HG03439 (cell line): ENCODE measurements around the gene RP9.

Source experiments
- ATAC-seq: cut with Tn5 transposase; IDR thresholded peaks from one replicate; pipeline ENCODE4 v1.9.1; 2021; ENCODE audit warnings: mild to moderate bottlenecking, moderate library complexity; ENCODE audit not compliant: unreplicated experiment

Gene RP9, protein sequence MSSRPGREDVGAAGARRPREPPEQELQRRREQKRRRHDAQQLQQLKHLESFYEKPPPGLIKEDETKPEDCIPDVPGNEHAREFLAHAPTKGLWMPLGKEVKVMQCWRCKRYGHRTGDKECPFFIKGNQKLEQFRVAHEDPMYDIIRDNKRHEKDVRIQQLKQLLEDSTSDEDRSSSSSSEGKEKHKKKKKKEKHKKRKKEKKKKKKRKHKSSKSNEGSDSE

DNA sequence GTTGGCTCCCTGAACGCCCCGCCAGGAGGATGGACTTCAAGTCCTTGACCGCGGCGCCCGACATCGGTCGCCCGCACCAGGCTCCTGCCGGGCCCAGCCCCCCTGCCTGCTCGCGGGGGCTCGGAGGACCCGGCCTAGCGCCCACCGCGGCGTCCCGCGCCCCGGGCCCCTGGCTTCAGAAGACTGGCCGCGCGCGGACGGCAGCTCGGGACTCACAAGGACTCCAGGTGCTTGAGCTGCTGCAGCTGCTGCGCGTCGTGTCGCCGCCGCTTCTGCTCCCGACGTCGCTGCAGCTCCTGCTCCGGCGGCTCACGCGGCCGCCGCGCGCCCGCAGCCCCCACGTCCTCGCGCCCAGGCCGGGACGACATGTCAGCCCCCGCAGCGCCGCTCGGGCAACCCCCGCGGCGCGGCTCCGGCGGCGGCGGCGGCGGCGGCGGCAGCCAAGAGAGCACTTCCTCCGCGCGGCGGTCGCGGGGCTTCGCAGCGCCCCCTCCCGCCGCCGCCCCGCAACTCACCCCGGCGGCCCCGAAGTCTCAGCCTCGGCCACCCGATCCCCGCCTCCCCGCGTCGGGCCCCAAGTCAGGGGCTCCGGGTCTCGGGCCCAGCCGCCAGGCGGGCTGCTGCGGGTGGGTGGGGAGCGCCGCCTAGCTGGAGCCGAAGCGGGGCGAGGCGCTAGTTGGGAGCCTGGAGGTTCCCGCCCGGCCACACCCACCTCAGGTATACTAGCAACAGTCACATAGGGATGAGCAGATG is at the start of gene RP9:
Gene RP9 (minus strand): TSS at position 400 of the 753 bp plus-strand sequence. CDS start 32 bp downstream, at position 368.
- peak; percentile 85 for ATAC-seq

GRCh38 chr7:33157781-33158180 is 48.6 kb upstream of the RP9 start:
- ATAC-seq, result no peak

GRCh38 chr7:33157311-33157710 is 48.1 kb upstream of the RP9 start:
- no peak for ATAC-seq

DNA sequence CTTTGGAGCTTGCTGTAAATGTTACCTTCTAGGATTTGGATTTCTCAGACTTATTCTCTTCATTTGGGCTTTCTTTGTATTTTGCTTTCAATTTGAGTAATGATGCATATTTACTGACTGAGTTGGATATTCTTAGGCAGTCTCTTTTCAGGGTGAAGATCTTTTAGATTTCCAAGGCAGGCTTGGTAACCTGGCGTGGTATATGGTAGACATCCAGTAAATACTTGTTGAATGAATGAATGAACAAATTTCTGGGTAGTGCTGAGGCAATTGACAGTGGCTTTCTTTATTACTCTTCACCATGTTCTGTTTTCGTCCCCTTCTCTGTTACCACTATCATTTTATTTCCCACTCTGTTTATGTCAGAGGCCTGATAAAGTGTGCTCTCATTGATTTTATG is 47.2 kb upstream of the RP9 start:
- no peak for ATAC-seq

GRCh38 chr7:33155811-33156210 is 46.6 kb upstream of the RP9 start:
- ATAC-seq, result no peak

GRCh38 chr7:33152087-33152486 is 42.9 kb upstream of the RP9 start:
- no peak for ATAC-seq

GRCh38 chr7:33145156-33145555 is 36.0 kb upstream of the RP9 start:
- no peak for ATAC-seq

DNA sequence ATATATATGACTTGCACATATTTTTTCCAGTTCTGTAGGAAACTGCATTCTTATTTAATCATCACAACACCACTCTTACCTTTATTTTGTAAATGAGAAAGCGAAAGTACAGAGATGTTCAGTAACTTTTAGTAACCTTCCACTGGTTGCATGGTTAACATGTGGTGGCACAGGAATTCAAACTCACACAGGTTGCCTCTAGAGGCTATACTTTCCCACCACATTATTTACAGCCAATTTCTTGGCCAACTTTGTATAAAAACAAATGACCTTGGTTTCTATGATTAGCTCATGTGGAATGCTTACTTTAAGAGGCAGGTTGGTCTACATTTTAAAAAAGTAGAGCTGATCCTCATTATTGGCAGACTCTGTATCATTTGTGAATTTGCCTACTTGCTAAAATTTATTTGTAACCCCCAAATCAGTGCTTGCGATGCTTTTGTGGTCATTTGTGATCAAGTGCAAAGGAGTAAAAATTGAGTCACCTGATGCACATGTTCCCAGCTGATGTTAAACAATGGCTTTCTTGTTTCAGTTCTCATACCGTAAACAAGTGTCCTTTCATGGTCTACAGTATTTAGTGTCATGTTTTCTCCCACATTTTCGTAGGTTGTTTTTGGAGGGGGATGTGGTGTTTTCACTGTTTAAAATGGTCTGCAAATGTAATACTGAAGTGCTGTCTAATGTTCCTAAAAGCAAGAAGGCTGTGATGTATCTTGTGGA is 35.0 kb upstream of the RP9 start:
- ATAC-seq, result no peak

GRCh38 chr7:33142585-33142984 is 33.4 kb upstream of the RP9 start:
- ATAC-seq, result no peak

DNA sequence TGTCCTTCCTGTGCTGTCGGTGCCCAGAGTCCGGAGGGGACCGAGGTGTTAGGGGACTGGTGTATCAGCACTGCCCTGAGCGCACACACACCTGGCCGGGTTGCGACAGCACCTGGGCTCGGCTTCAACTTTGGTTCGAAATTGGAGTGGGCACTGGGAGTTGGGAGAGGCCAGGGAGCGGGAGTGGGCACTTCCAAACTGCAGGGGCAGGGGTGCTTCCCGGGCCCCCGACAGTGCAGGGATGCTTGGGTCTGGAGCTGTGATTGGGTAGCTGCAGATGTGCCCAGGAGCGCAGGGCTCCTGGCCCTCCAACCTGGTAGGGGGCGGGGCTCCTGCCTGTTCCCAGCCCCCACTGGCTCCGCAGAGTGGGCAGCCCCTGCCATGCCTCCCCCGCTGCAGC is 27.9 kb upstream of the RP9 start:
- ATAC-seq, result no peak

GRCh38 chr7:33130184-33130583 is 21.0 kb upstream of the RP9 start:
- no peak for ATAC-seq

- ATAC-seq, result no peak
Measured at GRCh38 chr7:33129806-33130153, 20.6 kb upstream of the RP9 start.

DNA sequence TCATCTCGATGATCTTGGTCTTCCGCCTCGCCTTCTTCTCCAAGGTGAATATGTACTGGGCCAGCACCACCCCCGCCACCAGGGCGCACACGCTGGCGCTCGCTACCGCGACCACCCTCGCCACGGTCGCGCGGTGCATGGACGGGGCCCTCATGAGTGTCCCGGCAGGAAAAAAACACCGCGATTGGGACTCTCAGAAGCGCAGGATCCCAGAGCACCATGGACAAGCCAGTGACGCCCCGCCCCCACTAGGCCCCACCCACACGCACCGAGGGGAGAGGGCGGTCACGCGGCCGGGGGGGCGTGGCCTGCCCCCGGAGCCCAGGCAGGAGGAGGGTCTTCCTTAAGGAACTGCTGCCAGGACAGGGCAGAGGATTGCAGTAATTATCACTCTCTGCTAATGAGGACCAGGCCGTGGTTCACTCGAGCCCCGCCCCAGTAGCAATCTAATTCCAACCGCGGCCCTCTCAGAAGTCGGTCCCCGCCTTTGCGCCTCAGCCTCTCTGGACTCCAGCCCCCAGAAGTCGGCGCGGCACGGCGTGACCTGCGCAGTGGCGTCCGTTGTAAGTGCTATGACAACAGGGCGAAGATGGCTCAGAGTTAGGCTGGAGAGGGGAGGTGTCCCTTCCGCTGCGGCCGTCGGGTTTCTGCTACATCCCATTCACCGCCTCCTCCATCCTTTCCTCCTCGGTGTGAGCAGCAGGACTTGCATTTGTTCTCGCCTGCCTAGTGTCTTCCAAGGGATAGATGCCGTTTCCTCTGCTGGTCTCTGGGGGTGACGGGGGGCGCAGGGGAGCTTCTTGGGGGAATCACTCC is 20.0 kb upstream of the RP9 start, which contains the start of gene BBS9:
Gene BBS9 (plus strand): TSS at position 575 of the 816 bp plus-strand sequence. CDS start 16,689 bp downstream, outside the sequence.
- peak; percentile 100 for ATAC-seq

DNA sequence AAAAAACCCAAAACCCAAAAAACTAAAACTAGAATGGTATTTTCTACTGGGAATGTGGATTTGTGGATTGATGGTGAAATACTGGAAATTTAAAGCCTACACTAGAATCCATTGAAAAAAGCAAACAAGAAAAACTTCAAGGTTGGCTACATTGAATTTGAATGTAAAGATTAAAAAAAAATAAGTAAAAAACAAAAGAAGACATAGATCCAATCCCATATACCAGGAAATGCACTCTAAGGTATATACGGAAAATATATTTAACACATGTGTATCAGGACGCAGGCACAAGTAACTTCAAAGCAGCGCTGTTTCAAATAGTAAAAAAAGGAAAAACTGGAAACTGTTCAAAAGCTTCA is 19.4 kb upstream of the RP9 start:
- ATAC-seq, result no peak

DNA sequence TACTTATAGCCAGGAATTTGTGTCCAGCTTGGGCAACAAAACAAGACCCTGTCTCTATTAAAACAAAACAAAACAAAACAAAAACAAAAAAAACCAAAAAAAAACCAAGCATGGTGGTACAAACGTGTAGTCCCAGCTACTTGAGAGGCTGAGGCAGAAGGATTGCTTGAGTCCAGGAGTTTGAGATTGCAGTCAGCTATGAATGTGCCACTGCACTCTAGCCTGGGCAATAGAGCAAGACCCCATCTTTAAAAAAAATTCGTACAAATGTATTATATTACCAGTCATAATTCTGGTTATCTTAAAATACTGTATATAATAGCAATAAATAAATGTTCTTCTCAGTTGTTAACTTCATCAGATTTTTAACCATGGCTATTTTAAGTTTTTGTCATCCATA is 17.9 kb upstream of the RP9 start:
- no peak for ATAC-seq

DNA sequence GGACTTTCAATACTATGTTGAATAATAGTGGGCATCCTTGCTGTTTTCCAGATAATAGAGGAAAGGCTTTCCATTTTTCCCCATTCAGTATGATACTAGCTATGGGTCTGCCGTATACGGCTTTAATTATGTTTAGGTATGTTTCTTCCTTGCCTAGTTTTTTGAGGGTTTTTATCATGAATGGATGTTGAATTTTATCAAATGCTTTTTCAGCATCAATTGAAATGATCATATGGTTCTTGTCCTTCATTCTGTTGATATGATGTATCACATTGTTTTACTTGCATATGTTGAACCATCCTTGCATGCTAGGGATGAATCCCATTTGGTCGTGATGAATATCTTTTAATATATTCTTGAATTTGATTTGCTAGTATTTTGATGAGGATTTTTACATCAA is 9.2 kb upstream of the RP9 start:
- no peak for ATAC-seq

- ATAC-seq, result no peak
Measured at GRCh38 chr7:33114976-33115375, 5.8 kb upstream of the RP9 start.

DNA sequence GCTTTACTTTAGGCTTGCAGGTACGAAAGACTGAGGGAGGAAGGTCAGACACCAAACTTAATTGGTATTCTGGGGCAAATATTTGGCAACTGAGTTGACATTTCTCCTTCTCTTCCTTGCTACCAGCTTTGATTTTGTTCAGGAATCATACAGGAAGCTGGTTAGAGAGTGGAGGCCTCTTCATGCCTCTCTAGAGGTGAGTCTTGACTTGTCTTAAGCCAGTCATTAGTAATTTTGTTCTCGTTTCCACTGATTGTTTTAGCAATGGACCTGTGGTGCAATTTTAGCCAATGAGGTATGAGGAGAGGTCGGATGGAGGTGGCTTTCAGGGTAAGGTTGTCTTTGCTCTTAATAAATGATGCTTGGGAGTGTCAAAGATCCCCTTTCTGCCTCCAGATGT is 2.4 kb upstream of the RP9 start:
- ATAC-seq, result no peak

DNA sequence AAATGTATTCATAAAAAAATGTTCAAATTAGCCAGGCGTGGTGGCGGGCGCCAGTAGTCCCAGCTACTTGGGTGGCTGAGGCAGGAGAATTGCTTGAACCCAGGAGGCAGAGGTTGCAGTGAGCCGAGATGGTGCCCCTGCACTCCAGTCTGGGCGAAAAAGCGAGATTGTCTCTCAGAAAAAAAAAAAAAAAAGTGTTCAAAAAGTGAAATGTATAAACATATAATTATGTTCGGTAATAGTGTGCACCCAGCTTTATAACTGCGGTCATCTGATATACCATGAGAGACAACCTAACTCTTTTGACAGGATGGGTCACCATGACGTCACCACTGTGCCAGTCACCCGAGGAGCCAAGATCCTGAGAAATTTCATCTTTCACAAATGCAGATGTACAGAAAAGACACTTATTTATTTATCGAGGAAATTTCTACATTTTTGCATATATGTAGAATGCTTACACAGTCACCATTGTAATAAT is 594 bp upstream of the RP9 start:
- ATAC-seq, result no peak

- no peak for ATAC-seq
Measured at GRCh38 chr7:33108554-33109004, 625 bp downstream of the RP9 start.
